ENCODE results near the gene ATCAY.

GRCh38 chr19:3899531-3900294 is 19.2 kb downstream of the ATCAY start:
- TF ChIP-seq ATF2 (CRISPR knock-in tag; IDR thresholded peaks at IDR 0.05) (no peak), ZNF138 (CRISPR knock-in tag; IDR thresholded peaks at IDR 0.05; ENCODE audit: low read depth) (no peak), CTCF (CRISPR knock-in tag; IDR thresholded peaks at IDR 0.05) (no peak), POLR2AphosphoS5 (IDR thresholded peaks at IDR 0.05; ENCODE audit: low read depth, low read length) (no peak), TARDBP (CRISPR knock-in tag; IDR thresholded peaks at IDR 0.05) (no peak), EP300 (IDR thresholded peaks at IDR 0.05; ENCODE audit: low read depth in 2 of 2, low read length in 2 of 2) (no peak), EP300 (CRISPR knock-in tag; IDR thresholded peaks at IDR 0.05; ENCODE audit: borderline replicate concordance) (no peak), EHMT2 (IDR thresholded peaks at IDR 0.05; ENCODE audit: borderline replicate concordance, low read depth, low read length) (no peak), ZNF597 (CRISPR knock-in tag; IDR thresholded peaks at IDR 0.05) (no peak), RFX5 (IDR thresholded peaks at IDR 0.05; ENCODE audit: low read depth, low read length) (no peak)
